Peyer's patch (tissue), 4 donors: ENCODE measurements around the gene ZNF367.

Experiments used
- CTCF ChIP-seq, 6 experiments: fragments of 450-650 bp in 4 of 6; fragments of 200-600 bp in 2 of 6; sonication (generic) in 1 of 6; IDR thresholded peaks; one replicate each; pipeline ENCODE4 v1.5.1; 2017 to 2019; ENCODE audit warnings: antibody characterized with exemption in 6 of 6, mild to moderate bottlenecking in 3 of 6, moderate library complexity in 1 of 6
- POLR2A ChIP-seq, 2 donors: fragments of 450-650 bp; IDR thresholded peaks; one replicate each; pipeline ENCODE4 v1.5.1; 2017; ENCODE audit warnings: antibody characterized with exemption in 2 of 2, mild to moderate bottlenecking in 2 of 2, moderate library complexity in 2 of 2

- TF ChIP-seq CTCF (IDR thresholded peaks at IDR 0.05) (no peak), POLR2A (IDR thresholded peaks at IDR 0.05) (no peak)
Measured at GRCh38 chr9:96430377-96430776, 12.2 kb upstream of the ZNF367 start.
